Calu3 (cell line): Measurements from ENCODE around the gene LSP1. TPM values are rescaled to one million over a fixed set of nuclear protein-coding genes. Genes with fewer than 3 reads are reported as not detected.

ENCODE experiments used
- BruUV-seq: library from RNA; stranded (reverse); fragments of 400-500 nt; replicated peaks from 2 replicates; lab custom pipeline; 2021; lab: Mats Ljungman, UMichigan
- CTCF ChIA-PET: fragments of 300-600 bp; sonication (Branson Sonifier 250); formaldehyde crosslinking; loops from one replicate; lab custom pipeline; 2022; ENCODE audit warnings: antibody characterized with exemption; lab: Charles Lee
- DNase-seq: peaks from one replicate; pipeline ENCODE4 v3.0.0; 2022
- H3K27ac Mint-ChIP-seq: one replicate; pipeline ENCODE4 v1.8.0; 2022; ENCODE audit warnings: mixed read lengths; ENCODE audit not compliant: unreplicated experiment
- H3K27me3 Mint-ChIP-seq: one replicate; pipeline ENCODE4 v1.8.0; 2022; ENCODE audit warnings: mixed read lengths; ENCODE audit not compliant: unreplicated experiment
- H3K36me3 Mint-ChIP-seq: one replicate; pipeline ENCODE4 v1.8.0; 2022; ENCODE audit warnings: mild to moderate bottlenecking, moderate library complexity, mixed read lengths; ENCODE audit not compliant: insufficient read depth, unreplicated experiment
- H3K4me1 Mint-ChIP-seq: one replicate; pipeline ENCODE4 v1.8.0; 2022; ENCODE audit warnings: mild to moderate bottlenecking, low read depth, mixed read lengths; ENCODE audit not compliant: unreplicated experiment
- H3K4me3 Mint-ChIP-seq: one replicate; pipeline ENCODE4 v1.8.0; 2022; ENCODE audit warnings: mild to moderate bottlenecking, low read depth, moderate library complexity, mixed read lengths; ENCODE audit not compliant: unreplicated experiment
- H3K9me3 Mint-ChIP-seq: one replicate; pipeline ENCODE4 v1.8.0; 2022; ENCODE audit warnings: low read depth, mixed read lengths; ENCODE audit not compliant: unreplicated experiment
- intact Hi-C: fragments of 100-400 bp; cut with micrococcal nuclease; formaldehyde crosslinking; loops from one replicate; pipeline ENCODE4 v1.10.0; 2022; ENCODE audit not compliant: unreplicated experiment
- total RNA-seq: library from RNA; stranded (reverse); gene quantifications from 2 replicates; pipeline ENCODE4 v1.2.3, GENCODE V29; 2022
- TF ChIP-seq, protein P1 (sequence below): fragments of 200-600 bp; IDR thresholded peaks from one replicate; pipeline ENCODE4 v1.8.0; 2022; ENCODE audit warnings: antibody characterized with exemption; ENCODE audit not compliant: unreplicated experiment

Gene LSP1
- total RNA-seq, 1 experiment from 2014 or later = not detected

DNA sequence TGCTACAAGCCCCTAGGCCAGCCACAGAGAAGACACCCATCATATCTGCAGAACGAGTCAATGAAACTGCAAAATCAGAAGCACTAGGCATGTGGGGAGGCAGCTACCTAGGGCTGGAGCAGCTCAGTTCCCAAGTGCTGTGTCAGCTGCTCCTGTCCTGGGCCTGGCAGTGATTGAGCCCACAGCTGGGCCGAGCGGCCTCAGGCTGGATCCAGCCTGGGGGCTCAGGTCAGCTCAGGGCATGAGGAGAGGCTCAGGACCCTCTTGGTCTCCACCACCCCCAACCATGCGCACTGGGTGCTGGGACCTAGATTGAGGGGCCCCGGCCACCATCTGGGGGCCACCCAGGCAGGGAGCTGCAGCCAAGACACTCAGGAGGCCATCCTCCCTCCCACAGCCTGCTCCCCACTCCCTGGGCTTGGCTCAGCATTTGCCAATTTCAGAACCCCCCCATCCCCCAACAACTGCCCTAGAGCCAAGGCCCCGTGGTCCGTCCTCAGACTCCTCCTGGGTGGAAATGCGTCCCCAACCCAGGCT lies 64.2 kb downstream of the LSP1 start:
- TF ChIP-seq, protein P1, sequence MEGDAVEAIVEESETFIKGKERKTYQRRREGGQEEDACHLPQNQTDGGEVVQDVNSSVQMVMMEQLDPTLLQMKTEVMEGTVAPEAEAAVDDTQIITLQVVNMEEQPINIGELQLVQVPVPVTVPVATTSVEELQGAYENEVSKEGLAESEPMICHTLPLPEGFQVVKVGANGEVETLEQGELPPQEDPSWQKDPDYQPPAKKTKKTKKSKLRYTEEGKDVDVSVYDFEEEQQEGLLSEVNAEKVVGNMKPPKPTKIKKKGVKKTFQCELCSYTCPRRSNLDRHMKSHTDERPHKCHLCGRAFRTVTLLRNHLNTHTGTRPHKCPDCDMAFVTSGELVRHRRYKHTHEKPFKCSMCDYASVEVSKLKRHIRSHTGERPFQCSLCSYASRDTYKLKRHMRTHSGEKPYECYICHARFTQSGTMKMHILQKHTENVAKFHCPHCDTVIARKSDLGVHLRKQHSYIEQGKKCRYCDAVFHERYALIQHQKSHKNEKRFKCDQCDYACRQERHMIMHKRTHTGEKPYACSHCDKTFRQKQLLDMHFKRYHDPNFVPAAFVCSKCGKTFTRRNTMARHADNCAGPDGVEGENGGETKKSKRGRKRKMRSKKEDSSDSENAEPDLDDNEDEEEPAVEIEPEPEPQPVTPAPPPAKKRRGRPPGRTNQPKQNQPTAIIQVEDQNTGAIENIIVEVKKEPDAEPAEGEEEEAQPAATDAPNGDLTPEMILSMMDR = no peak
- Mint-ChIP-seq H3K27ac (no peak overlapping the region), H3K27me3 (peaks cover 71% of the 10 kb centered on the region), H3K36me3 (peaks cover 5% of the 10 kb centered on the region), H3K4me3 (no peak overlapping the region), H3K9me3 (peaks cover 3% of the 10 kb centered on the region), H3K4me1 (no peaks in the 10 kb centered on the region)
- CTCF ChIA-PET = interaction anchor here (1.0 to 1.5 kb wide), 2 partner anchors 41 to 223 kb away, joined by 3 to 5 read pairs; no protein-coding TSS in a partner anchor
- DNase-seq = no peak
- intact Hi-C loops = no loop called here
- BruUV-seq = no TSS peak

DNA sequence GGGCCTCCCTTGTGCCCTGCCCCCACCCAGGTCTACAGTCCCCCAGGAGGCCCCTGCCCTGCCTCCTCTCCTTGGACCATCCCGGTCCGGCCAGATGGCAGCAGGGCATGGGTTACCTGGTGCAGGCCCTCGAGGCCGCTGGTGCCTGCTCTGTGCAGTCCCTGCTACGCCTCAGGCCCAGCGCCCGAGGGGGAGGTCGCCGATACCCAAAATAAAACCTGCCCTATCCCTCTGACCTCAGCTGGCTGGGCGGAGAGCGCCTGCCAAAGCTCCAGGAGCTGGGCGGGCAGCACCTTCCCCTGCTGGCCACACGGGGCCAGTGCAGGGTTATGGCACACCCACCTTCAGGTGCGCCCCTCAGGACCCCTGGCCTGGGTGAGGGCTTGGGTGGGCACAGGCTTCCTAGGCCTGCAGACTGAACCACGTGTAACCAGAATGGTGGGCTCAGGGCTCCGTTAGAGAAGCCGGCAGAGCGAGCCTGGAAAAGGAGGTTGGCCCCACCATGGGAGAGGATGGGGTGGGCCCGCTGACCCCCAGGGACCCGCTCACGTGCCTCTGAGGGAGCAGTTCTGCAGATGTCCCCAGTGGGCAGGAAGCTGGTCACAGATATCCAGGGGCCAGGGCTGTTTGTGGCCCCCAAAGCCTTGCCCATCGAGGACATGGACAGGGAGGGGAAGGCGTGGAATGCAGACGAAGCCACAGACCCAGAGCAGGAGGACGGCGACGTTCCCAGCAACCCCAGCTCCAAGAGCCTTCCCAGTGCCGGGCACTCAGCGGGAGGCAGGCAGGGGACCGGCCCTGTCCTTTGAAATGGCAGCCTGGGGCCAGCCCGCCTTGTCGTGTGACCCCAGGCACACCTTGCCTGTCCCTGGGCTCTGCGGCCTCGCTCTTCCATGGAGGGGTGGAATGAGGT lies 64.9 kb downstream of the LSP1 start:
- peaks cover 5% of the 10 kb centered on the region for H3K36me3 Mint-ChIP-seq
- TF ChIP-seq, protein P1 = peak; percentile 88
- H3K4me3 Mint-ChIP-seq = no peak overlapping the region
- peaks cover 71% of the 10 kb centered on the region for H3K27me3 Mint-ChIP-seq
- BruUV-seq = no TSS peak
- CTCF ChIA-PET = interaction anchor here (0.9 to 1.5 kb wide), 3 partner anchors 35 to 224 kb away, joined by 3 to 5 read pairs (median 3); no protein-coding TSS in a partner anchor
- intact Hi-C loops = no loop called here
- peaks cover 4% of the 10 kb centered on the region for H3K4me1 Mint-ChIP-seq
- H3K27ac Mint-ChIP-seq = no peak overlapping the region
- no peak for DNase-seq
- H3K9me3 Mint-ChIP-seq = peaks cover 3% of the 10 kb centered on the region

DNA sequence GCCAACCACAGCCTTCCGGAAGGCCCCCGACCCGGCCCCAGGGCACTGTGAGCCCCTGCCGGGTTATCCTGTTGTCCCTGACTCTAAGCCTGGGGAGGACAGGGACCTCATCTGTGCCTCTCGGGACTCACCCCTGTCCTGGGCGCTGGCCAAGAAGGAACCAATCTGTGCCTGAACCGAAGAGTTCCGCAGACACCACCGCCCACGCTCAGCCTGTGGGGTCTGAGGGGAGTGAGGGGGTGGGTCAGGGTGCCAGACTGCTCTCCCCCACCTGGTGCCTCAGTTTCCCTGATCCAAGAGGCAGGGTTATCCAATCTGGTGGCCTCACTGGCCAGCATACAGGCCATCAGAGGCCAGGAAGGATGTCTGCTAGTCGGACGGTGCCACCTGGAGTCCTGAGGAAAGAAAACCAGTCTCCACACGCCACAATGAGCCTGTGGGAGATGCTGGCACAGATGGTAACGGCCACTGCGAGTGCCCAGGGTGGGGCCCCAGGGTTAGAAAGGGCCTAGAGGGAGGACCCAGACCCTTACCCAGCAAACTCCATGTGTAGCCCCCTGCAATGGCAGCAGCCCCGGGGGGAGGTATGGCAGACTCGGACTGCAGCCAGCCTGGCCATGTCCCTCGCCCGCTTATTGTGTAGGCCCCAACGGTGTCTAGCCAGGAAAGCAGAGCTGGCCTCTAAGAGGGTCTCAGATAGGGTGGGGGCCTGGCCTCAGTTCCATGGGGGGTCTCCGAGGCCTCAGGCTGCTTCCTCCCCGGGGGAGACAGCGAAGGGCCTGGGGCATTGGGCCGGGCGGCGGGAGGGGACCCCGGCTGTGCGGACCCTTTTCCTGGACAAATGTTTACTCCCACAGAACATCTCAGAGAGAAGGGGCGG lies 65.8 kb downstream of the LSP1 start:
- intact Hi-C loops = no loop called here
- Mint-ChIP-seq H3K27me3 (peaks cover 71% of the 10 kb centered on the region), H3K4me3 (no peak overlapping the region), H3K9me3 (peaks cover 3% of the 10 kb centered on the region), H3K27ac (no peak overlapping the region), H3K4me1 (peaks cover 8% of the 10 kb centered on the region), H3K36me3 (peaks cover 5% of the 10 kb centered on the region)
- TF ChIP-seq, protein P1 = no peak
- no TSS peak for BruUV-seq
- CTCF ChIA-PET = interaction anchor here (0.9 to 1.1 kb wide), 2 partner anchors 36 to 266 kb away, joined by 3 read pairs; no protein-coding TSS in a partner anchor
- DNase-seq = no peak
